Measurements from ENCODE around the gene CALM1. TPM values are rescaled to one million over a fixed set of nuclear protein-coding genes. Genes with fewer than 3 reads are reported as not detected.

Gene CALM1
- total and polyA plus RNA-seq, 10 of the 15 experiments (the other 5 are each of a cell fraction or from before 2014, with no cell fraction given), result 110 to 729 (median 261) TPM

DNA sequence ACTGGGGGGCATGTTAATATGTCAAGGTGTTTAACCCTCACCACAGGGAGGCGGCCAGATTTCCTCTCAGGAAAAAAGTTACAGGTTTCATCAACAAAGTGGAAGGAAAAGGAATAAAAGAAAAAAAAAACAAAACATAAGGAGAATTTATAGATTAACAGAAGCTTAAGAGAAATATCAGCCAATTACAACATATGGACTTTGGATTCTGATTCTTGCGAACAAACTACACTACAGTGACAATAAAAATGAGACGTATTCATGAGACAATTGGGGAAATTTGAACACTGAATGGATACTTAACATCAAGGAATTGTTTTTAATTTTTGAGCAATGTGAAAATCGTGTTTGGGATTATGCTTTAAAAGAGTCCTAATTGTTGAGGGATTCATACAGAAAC, 60.4 kb downstream of the CALM1 start:
- ATAC-seq (no peak), FAIRE-seq (no peak), DNase-seq (ENCODE audit: low read depth, low spot score) (no peak)
- intact Hi-C loops (cut with micrococcal nuclease; ENCODE audit: unreplicated experiment) (no loop called here), in situ Hi-C loops (cut with MboI) (no loop called here)
- Histone ChIP-seq H4K20me1 (ENCODE audit: control insufficient read depth, insufficient read depth) (no peaks in the 10 kb centered on the region), H3K9ac (ENCODE audit: control insufficient read depth, insufficient read depth, low read length) (no peak overlapping the region), H3K36me3 (ENCODE audit: control insufficient read depth in 2 of 2, insufficient read depth in 2 of 2, low read length in 1 of 2) (no peaks in the 10 kb centered on the region), H3K27me3 (replicated peaks in 1 of 2; ENCODE audit: control insufficient read depth in 2 of 2, insufficient read depth in 2 of 2, low read length in 1 of 2) (no peaks in the 10 kb centered on the region), H3K27ac (ENCODE audit: control insufficient read depth, insufficient read depth) (no peak overlapping the region), H3K79me2 (ENCODE audit: control insufficient read depth, insufficient read depth, low read length) (no peaks in the 10 kb centered on the region), H3K4me3 (no peak overlapping the region), H3K4me1 (ENCODE audit: control insufficient read depth, insufficient read depth, low read length) (peaks cover 6% of the 10 kb centered on the region), H3K4me2 (ENCODE audit: control insufficient read depth, insufficient read depth) (no peak overlapping the region), H2AFZ (ENCODE audit: control insufficient read depth, low read depth, low read length) (no peak overlapping the region), H3K9me3 (replicated peaks; ENCODE audit: control insufficient read depth, insufficient read depth, low read length) (no peaks in the 10 kb centered on the region)
- no peak for TF ChIP-seq BACH1 (IDR thresholded peaks at IDR 0.05; ENCODE audit: borderline replicate concordance)
- TF ChIP-seq NFXL1 (IDR thresholded peaks at IDR 0.05; ENCODE audit: borderline replicate concordance), result no peak
- no peak for TF ChIP-seq HDGF (IDR thresholded peaks at IDR 0.05)
- no peak for TF ChIP-seq RELA (IDR thresholded peaks at IDR 0.05; ENCODE audit: borderline replicate concordance, partially characterized antibody)
- TF ChIP-seq, protein P1, sequence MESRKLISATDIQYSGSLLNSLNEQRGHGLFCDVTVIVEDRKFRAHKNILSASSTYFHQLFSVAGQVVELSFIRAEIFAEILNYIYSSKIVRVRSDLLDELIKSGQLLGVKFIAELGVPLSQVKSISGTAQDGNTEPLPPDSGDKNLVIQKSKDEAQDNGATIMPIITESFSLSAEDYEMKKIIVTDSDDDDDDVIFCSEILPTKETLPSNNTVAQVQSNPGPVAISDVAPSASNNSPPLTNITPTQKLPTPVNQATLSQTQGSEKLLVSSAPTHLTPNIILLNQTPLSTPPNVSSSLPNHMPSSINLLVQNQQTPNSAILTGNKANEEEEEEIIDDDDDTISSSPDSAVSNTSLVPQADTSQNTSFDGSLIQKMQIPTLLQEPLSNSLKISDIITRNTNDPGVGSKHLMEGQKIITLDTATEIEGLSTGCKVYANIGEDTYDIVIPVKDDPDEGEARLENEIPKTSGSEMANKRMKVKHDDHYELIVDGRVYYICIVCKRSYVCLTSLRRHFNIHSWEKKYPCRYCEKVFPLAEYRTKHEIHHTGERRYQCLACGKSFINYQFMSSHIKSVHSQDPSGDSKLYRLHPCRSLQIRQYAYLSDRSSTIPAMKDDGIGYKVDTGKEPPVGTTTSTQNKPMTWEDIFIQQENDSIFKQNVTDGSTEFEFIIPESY (IDR thresholded peaks at IDR 0.05), result no peak
- no peak for TF ChIP-seq FOXM1 (IDR thresholded peaks at IDR 0.05; ENCODE audit: low read depth, low read length)
- TF ChIP-seq ESRRA (IDR thresholded peaks at IDR 0.05; ENCODE audit: low read length), result no peak
- ChIA-PET CTCF (interaction anchor here (1.7 kb wide), 1 partner anchor 301 kb away, joined by 3 read pairs; no protein-coding TSS in a partner anchor), POLR2A (interaction anchor here (0.5 kb wide), 2 partner anchors 48 to 180 kb away, joined by 3 read pairs; no protein-coding TSS in a partner anchor), SMC1A (ENCODE audit: uncharacterized antibody, unreplicated experiment) (no interaction called here), RAD21 (ENCODE audit: unreplicated experiment) (no interaction called here)
- WGBS (ENCODE audit: insufficient coverage, insufficient replicate concordance, low lambda C conversion rate, missing lambda C conversion rate), result 33% methylated on average over 4 of the region's 4 CpGs
- no TSS peak for BruUV-seq (replicated peaks)

Other genes with a start within 250 kb of the CALM1 start
- 112 and 129 TPM in 2 replicates for gene PSMC1, start 140.5 kb upstream of the CALM1 start, total RNA-seq (2014; rRNA removed)
- gene PSMC1, start 140.5 kb upstream of the CALM1 start, total RNA-seq (2014; rRNA removed; fragmentation: Illumina TruSeq; extraction: Trizol), result 260 and 277 TPM in 2 replicates
- gene PSMC1, start 140.5 kb upstream of the CALM1 start, total RNA-seq (2021), result 91.5 and 97.4 TPM in 2 replicates
- gene PSMC1, start 140.5 kb upstream of the CALM1 start, polyA plus RNA-seq (2011; rRNA removed), result 160 and 232 TPM in 2 replicates
- gene PSMC1, start 140.5 kb upstream of the CALM1 start, polyA plus RNA-seq (2014; fragmentation: Illumina TruSeq; extraction: Trizol), result 286 and 401 TPM in 2 replicates
- 100 to 1,000 TPM; 194 to 255 TPM for gene PSMC1, start 140.5 kb upstream of the CALM1 start, polyA plus RNA-seq (2014; fragmentation: Nextera tagmentation; extraction: Ambion mirVana)
- gene PSMC1, start 140.5 kb upstream of the CALM1 start, polyA plus RNA-seq (2014; rRNA removed), result 114 and 135 TPM in 2 replicates
- gene PSMC1, start 140.5 kb upstream of the CALM1 start, polyA plus RNA-seq (2016; fragmentation: Nextera tagmentation; extraction: Ambion mirVana), result 100 to 1,000 TPM; 224 to 226 TPM
- gene NRDE2, start 65.1 kb upstream of the CALM1 start, total RNA-seq (2014; rRNA removed), result 14.3 and 14.8 TPM in 2 replicates
- gene NRDE2, start 65.1 kb upstream of the CALM1 start, total RNA-seq (2014; rRNA removed; fragmentation: Illumina TruSeq; extraction: Trizol), result 13.6 and 13.9 TPM in 2 replicates
- 21.0 and 21.3 TPM in 2 replicates for gene NRDE2, start 65.1 kb upstream of the CALM1 start, total RNA-seq (2021)
- 10.6 and 10.9 TPM in 2 replicates for gene NRDE2, start 65.1 kb upstream of the CALM1 start, polyA plus RNA-seq (2011; rRNA removed)
- 10.6 and 11.9 TPM in 2 replicates for gene NRDE2, start 65.1 kb upstream of the CALM1 start, polyA plus RNA-seq (2014; fragmentation: Illumina TruSeq; extraction: Trizol)
- gene NRDE2, start 65.1 kb upstream of the CALM1 start, polyA plus RNA-seq (2014; fragmentation: Nextera tagmentation; extraction: Ambion mirVana), result 1 to 10 TPM; 8.3 to 8.4 TPM
- 13.5 and 13.9 TPM in 2 replicates for gene NRDE2, start 65.1 kb upstream of the CALM1 start, polyA plus RNA-seq (2014; rRNA removed)
- gene NRDE2, start 65.1 kb upstream of the CALM1 start, polyA plus RNA-seq (2016; fragmentation: Nextera tagmentation; extraction: Ambion mirVana), result 10 to 100 TPM; 14.7 to 15.2 TPM

Measured in GM12878 (cell line).